Measurements from ENCODE around the gene CACNA1B.

Gene CACNA1B

DNA sequence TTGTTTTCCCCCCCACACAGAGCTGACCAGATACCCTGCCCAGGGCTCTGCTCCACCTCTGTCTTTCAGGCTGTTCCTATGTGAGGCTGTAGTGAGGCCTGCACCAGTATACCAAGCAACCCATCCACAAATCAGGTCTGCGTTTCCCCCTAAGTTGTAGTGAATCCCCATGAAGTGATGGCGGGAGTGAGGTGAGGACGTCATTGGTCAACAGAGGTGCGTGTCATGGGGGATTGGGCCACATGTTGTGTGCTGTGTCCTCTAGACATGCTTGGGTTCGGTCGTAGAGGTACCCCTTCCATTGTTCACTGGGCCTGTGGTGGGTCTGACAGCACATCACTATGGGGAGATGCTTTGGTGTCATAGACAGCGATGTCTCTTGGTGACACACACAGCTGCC is 184.6 kb downstream of the CACNA1B start:
- CTCF ChIA-PET = no interaction called here
- Mint-ChIP-seq H3K36me3 (no peaks in the 10 kb centered on the region), H3K27ac (no peak overlapping the region)

GRCh38 chr9:138063033-138063432 is 185.5 kb downstream of the CACNA1B start:
- H3K27ac Mint-ChIP-seq = no peak overlapping the region
- no peak overlapping the region for H3K4me3 Mint-ChIP-seq
- DNase-seq = no peak
- peaks cover 5% of the 10 kb centered on the region for H3K27me3 Mint-ChIP-seq
- H3K9me3 Mint-ChIP-seq = no peaks in the 10 kb centered on the region
- H3K36me3 Mint-ChIP-seq = no peaks in the 10 kb centered on the region
- H3K4me1 Mint-ChIP-seq = no peaks in the 10 kb centered on the region
- CTCF ChIA-PET = no interaction called here

More for the DNA sequence above, 184.6 kb downstream of the CACNA1B start:
- H3K9me3 Mint-ChIP-seq = no peaks in the 10 kb centered on the region
- peaks cover 5% of the 10 kb centered on the region for H3K27me3 Mint-ChIP-seq
- H3K4me1 Mint-ChIP-seq = no peaks in the 10 kb centered on the region
- no peak for DNase-seq
- no peak overlapping the region for H3K4me3 Mint-ChIP-seq

DNA sequence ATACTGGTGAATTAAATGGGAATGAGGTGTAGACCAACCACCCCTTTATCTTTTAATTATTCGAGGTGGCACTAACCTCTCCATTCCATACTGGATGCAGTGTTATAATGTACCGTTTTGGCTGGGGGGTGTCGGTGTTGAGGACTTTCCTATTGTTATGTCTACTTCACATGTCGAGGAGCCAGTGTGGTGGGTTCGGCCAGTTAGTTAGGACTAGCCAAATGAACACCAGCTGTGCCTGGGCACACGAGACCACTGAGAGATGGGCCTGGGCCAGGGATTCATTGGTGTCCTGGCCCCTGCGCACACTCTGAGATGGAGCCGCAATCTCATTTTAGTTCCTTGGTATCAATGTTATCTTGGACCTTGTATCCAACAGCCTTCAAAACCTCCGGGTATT is 186.2 kb downstream of the CACNA1B start:
- no peaks in the 10 kb centered on the region for H3K9me3 Mint-ChIP-seq
- peaks cover 5% of the 10 kb centered on the region for H3K27me3 Mint-ChIP-seq
- no peaks in the 10 kb centered on the region for H3K4me1 Mint-ChIP-seq
- no peak for DNase-seq
- H3K4me3 Mint-ChIP-seq = no peak overlapping the region
- no peaks in the 10 kb centered on the region for H3K36me3 Mint-ChIP-seq
- CTCF ChIA-PET = no interaction called here
- H3K27ac Mint-ChIP-seq = no peak overlapping the region

DNA sequence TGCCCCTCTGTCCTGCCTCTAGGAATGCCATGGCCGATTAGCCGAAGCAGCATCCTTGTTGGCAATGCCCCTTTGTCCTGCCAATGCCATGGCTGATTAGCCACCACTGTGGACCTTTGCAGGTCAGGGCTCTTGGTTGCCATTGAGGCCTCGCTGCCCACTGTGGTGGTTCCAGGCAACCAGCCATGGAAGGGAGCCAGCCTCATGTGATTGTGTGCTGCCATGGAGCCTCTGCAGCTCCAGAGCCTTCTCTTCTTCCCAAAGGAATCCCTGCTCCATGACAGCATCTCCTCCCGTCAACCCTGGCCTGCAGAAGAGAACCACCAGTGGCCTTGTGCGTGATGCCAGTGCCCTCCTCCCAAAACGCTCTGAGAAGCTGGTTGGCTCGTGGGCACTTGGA is 187.0 kb downstream of the CACNA1B start:
- Mint-ChIP-seq H3K27me3 (peaks cover 5% of the 10 kb centered on the region), H3K9me3 (no peaks in the 10 kb centered on the region), H3K4me3 (no peak overlapping the region), H3K4me1 (no peaks in the 10 kb centered on the region), H3K27ac (no peak overlapping the region), H3K36me3 (no peaks in the 10 kb centered on the region)
- no peak for DNase-seq
- CTCF ChIA-PET = no interaction called here

DNA sequence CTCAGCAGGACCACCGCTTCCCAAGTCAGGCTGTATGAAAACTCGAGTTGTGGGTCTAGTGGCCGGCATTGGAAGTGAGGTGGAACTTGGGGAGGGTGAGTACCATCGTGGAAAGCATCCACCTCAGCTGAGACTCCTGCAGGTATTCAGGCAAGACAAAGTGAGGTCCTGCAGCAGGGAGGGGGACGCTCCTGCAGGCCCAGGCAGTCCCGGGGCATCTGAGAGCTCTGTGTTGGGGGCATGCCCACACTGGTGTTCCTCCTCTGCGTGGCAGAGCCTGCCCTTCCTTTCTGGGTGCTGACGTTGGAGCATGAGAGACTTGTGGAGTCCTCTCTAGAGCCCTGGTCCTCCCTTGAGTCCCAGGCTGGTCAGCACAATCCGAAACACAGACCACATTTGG is 187.7 kb downstream of the CACNA1B start:
- Mint-ChIP-seq H3K27me3 (peaks cover 5% of the 10 kb centered on the region), H3K9me3 (no peaks in the 10 kb centered on the region), H3K27ac (no peak overlapping the region), H3K36me3 (no peaks in the 10 kb centered on the region), H3K4me3 (no peak overlapping the region), H3K4me1 (no peaks in the 10 kb centered on the region)
- DNase-seq = no peak
- CTCF ChIA-PET = no interaction called here

- H3K4me3 Mint-ChIP-seq = no peak overlapping the region
Observed at GRCh38 chr9:138066049-138066448, 188.5 kb downstream of the CACNA1B start.

GRCh38 chr9:138067613-138068367 is 190.2 kb downstream of the CACNA1B start:
- Mint-ChIP-seq H3K27me3 (peaks cover 13% of the 10 kb centered on the region), H3K9me3 (no peaks in the 10 kb centered on the region), H3K4me3 (no peak overlapping the region), H3K27ac (no peak overlapping the region), H3K4me1 (no peaks in the 10 kb centered on the region), H3K36me3 (no peaks in the 10 kb centered on the region)
- DNase-seq = no peak
- CTCF ChIA-PET = no interaction called here

More at GRCh38 chr9:138066049-138066448, 188.5 kb downstream of the CACNA1B start:
- no peak for DNase-seq
- no peaks in the 10 kb centered on the region for H3K9me3 Mint-ChIP-seq
- peaks cover 5% of the 10 kb centered on the region for H3K27me3 Mint-ChIP-seq
- H3K36me3 Mint-ChIP-seq = no peaks in the 10 kb centered on the region
- H3K27ac Mint-ChIP-seq = no peak overlapping the region
- no peaks in the 10 kb centered on the region for H3K4me1 Mint-ChIP-seq
- CTCF ChIA-PET = no interaction called here

DNA sequence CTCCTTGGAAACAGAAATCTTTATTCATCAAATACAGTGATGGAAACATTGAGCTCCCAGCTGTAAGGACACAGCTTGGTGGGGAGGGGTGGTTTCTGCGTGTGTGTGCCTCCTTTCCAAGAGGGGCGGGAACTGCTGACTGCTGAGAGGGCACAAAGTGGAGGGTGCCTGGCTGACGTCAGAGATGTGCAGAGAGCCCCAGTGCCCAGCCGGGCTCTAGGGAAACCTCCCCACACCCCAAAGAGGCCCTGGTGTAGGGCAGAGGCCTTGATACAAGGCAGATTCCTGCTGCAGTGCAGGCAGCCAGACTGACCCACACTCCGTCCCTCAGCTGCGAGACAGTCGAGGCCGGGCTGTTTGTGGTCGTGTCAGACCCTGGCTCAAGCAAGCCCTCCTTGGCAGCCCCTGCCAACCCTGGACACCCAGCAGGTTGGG is 191.0 kb downstream of the CACNA1B start:
- no peaks in the 10 kb centered on the region for H3K36me3 Mint-ChIP-seq
- CTCF ChIA-PET = no interaction called here
- DNase-seq = no peak
- no peak overlapping the region for H3K27ac Mint-ChIP-seq
- peaks cover 16% of the 10 kb centered on the region for H3K27me3 Mint-ChIP-seq
- no peaks in the 10 kb centered on the region for H3K4me1 Mint-ChIP-seq
- H3K9me3 Mint-ChIP-seq = no peaks in the 10 kb centered on the region
- no peak overlapping the region for H3K4me3 Mint-ChIP-seq

GRCh38 chr9:138069731-138070456 is 192.3 kb downstream of the CACNA1B start:
- no peak for DNase-seq
- Mint-ChIP-seq H3K27ac (no peak overlapping the region), H3K4me3 (no peak overlapping the region), H3K27me3 (peaks cover 16% of the 10 kb centered on the region), H3K4me1 (no peaks in the 10 kb centered on the region), H3K36me3 (no peaks in the 10 kb centered on the region), H3K9me3 (no peaks in the 10 kb centered on the region)
- CTCF ChIA-PET = no interaction called here

DNA sequence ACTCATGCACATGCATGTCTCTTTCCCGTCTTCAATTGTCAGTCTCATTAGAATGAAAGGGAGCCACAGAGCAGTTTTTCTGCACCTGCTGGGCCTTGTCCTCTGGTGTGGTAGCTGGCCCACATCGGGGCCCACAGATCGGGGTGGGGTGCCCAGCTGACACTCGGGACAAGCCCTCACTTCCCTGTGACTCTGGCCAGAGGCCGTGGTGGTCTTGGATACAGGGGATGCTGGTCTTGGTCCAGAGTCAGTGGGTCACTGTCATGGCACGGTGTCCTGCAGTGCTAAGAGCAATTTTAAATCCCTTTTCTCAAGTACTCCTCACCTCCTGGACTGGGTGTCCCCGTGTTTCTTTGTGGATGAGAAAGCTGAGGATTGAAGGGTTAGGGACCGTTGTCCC is 193.2 kb downstream of the CACNA1B start:
- Mint-ChIP-seq H3K27me3 (peaks cover 12% of the 10 kb centered on the region), H3K4me1 (no peaks in the 10 kb centered on the region), H3K9me3 (no peaks in the 10 kb centered on the region)

DNA sequence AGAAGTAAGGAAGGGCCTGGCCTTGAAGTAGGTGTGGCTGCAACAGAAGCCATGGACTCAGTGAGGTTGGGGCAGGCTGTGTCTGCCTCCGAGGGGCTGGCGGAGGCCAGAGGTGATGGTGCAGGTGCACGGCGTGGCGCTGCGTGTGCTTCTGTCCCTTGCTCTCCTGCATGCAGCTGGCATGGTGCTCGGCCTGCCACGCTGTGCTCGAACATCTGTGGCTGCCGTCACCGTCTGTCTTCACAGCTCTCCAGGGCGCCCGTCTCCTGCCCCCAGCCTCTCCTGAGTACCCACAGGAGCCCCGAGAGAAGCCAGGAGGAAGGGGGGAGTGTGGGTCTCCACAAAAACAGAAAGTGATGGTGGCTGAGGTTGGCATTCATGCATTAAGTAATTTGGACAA is 193.7 kb downstream of the CACNA1B start:
- CTCF ChIA-PET = no interaction called here
- Mint-ChIP-seq H3K27me3 (peaks cover 12% of the 10 kb centered on the region), H3K9me3 (no peaks in the 10 kb centered on the region), H3K4me3 (no peak overlapping the region), H3K36me3 (no peaks in the 10 kb centered on the region), H3K4me1 (no peaks in the 10 kb centered on the region), H3K27ac (no peak overlapping the region)
- no peak for DNase-seq

More for the DNA sequence above, 193.2 kb downstream of the CACNA1B start:
- CTCF ChIA-PET = no interaction called here
- Mint-ChIP-seq H3K27ac (no peak overlapping the region), H3K4me3 (no peak overlapping the region), H3K36me3 (no peaks in the 10 kb centered on the region)
- DNase-seq = no peak

- Mint-ChIP-seq H3K4me3 (no peak overlapping the region), H3K9me3 (no peaks in the 10 kb centered on the region), H3K27me3 (peaks cover 12% of the 10 kb centered on the region), H3K36me3 (no peaks in the 10 kb centered on the region), H3K4me1 (no peaks in the 10 kb centered on the region), H3K27ac (no peak overlapping the region)
- CTCF ChIA-PET = no interaction called here
- DNase-seq = no peak
Observed at GRCh38 chr9:138071731-138072130, 194.1 kb downstream of the CACNA1B start.

GRCh38 chr9:138072161-138072842 is 194.7 kb downstream of the CACNA1B start:
- H3K27me3 Mint-ChIP-seq = peaks cover 12% of the 10 kb centered on the region
- no peak overlapping the region for H3K4me3 Mint-ChIP-seq
- no peaks in the 10 kb centered on the region for H3K9me3 Mint-ChIP-seq
- H3K36me3 Mint-ChIP-seq = no peaks in the 10 kb centered on the region
- no peak for DNase-seq
- no peaks in the 10 kb centered on the region for H3K4me1 Mint-ChIP-seq
- H3K27ac Mint-ChIP-seq = no peak overlapping the region
- CTCF ChIA-PET = no interaction called here

DNA sequence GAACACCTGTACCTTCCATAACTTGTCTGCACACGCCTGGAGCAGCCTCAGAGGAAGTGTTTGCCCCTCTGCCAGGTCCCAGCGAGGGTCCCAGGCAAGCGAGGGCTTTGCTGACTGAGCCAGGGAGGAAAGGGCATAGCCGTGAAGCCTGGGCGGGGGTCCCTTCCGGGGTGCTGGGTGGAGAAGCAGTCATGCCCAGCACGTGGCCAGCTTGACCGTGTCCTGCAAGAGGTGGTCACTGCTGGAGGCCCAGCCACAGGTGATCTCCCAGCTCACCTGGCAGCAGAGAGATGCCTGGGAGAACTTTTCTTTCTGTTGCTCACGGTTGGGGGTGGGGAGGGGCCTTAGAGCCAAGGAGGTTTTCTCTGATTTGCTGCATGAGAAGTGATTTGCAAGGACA is 195.3 kb downstream of the CACNA1B start:
- DNase-seq = no peak
- Mint-ChIP-seq H3K27ac (no peak overlapping the region), H3K27me3 (peaks cover 12% of the 10 kb centered on the region), H3K36me3 (no peaks in the 10 kb centered on the region), H3K9me3 (no peaks in the 10 kb centered on the region), H3K4me1 (no peaks in the 10 kb centered on the region), H3K4me3 (no peak overlapping the region)
- CTCF ChIA-PET = no interaction called here

DNA sequence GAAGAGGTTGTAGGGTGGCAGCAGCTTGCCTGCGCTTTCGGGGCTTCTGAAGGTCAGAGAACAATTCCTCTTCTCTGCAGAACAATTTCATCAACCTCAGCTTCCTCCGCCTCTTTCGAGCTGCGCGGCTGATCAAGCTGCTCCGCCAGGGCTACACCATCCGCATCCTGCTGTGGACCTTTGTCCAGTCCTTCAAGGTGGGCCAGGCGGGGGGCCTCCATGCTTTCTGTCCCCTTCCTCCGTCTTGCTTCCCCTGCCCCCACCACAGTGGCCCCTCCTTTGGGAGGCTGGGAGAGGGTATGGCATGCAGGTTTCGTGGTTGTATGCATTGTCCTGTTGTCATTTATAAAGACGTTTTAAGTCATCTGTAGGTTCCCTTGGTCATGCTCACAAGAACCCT is 195.8 kb downstream of the CACNA1B start:
- CTCF ChIA-PET = no interaction called here
- Mint-ChIP-seq H3K27me3 (peaks cover 12% of the 10 kb centered on the region), H3K27ac (no peak overlapping the region), H3K4me3 (no peak overlapping the region), H3K4me1 (no peaks in the 10 kb centered on the region), H3K36me3 (no peaks in the 10 kb centered on the region), H3K9me3 (no peaks in the 10 kb centered on the region)
- no peak for DNase-seq

All from activated naive CD4-positive, alpha-beta T cell treated with anti-CD3 and anti-CD28 coated beads, Interleukin-2, amount 10 ng/mL, durations not matched to agents 7 days and 5 days (primary cell).